Effector CD8-positive, alpha-beta T cell (primary cell): ENCODE measurements around the gene PER3.

Experiments
- DNase-seq: peaks from one replicate; lab custom pipeline; 2025; lab: John Stamatoyannopoulos, UW

Gene PER3

GRCh38 chr1:7833035-7833434, 48.9 kb downstream of the PER3 start:
- DNase-seq, result no peak

GRCh38 chr1:7838714-7839113, 54.6 kb downstream of the PER3 start:
- no peak for DNase-seq

- DNase-seq, result no peak
These were observed 55.4 kb downstream of the PER3 start for GRCh38 chr1:7839526-7839925.

- DNase-seq, result no peak
These were observed 58.4 kb downstream of the PER3 start for GRCh38 chr1:7842517-7842916.

GRCh38 chr1:7845761-7846160, 61.7 kb downstream of the PER3 start:
- no peak for DNase-seq

GRCh38 chr1:7846656-7847055, 62.6 kb downstream of the PER3 start:
- DNase-seq, result no peak

GRCh38 chr1:7847599-7847998, 63.5 kb downstream of the PER3 start:
- DNase-seq, result no peak

GRCh38 chr1:7850786-7851185, 66.7 kb downstream of the PER3 start:
- no peak for DNase-seq

GRCh38 chr1:7852804-7853683, 69.0 kb downstream of the PER3 start, which contains the start of gene UTS2:
TSS of gene UTS2 (minus strand) at chr1:7853065. CDS start at chr1:7853003, 62 bp downstream.
- DNase-seq, result no peak

- DNase-seq, result no peak
These were observed 69.6 kb downstream of the PER3 start for GRCh38 chr1:7853684-7854026.

GRCh38 chr1:7856345-7856744, 72.3 kb downstream of the PER3 start:
- no peak for DNase-seq

- DNase-seq, result no peak
These were observed 72.9 kb downstream of the PER3 start for GRCh38 chr1:7857000-7857399.

GRCh38 chr1:7857985-7858384, 73.9 kb downstream of the PER3 start:
- DNase-seq, result no peak

- DNase-seq, result no peak
These were observed 75.3 kb downstream of the PER3 start for GRCh38 chr1:7859406-7859805.

GRCh38 chr1:7860130-7860529, 76.0 kb downstream of the PER3 start:
- DNase-seq, result no peak

- DNase-seq, result no peak
These were observed 77.4 kb downstream of the PER3 start for GRCh38 chr1:7861452-7861851.

GRCh38 chr1:7862211-7863060, 78.3 kb downstream of the PER3 start:
- DNase-seq, result no peak

GRCh38 chr1:7863756-7864328, 79.8 kb downstream of the PER3 start:
- DNase-seq, result no peak

- no peak for DNase-seq
These were observed 81.9 kb downstream of the PER3 start for GRCh38 chr1:7865978-7866377.

- no peak for DNase-seq
These were observed 84.1 kb downstream of the PER3 start for GRCh38 chr1:7868070-7868780.

GRCh38 chr1:7869136-7869920, 85.2 kb downstream of the PER3 start:
- DNase-seq, result no peak
